GM19035 (cell line): Measurements from ENCODE around the gene PPP1CA.
A peak's percentile ranks its signal among the peaks of the same experiment; 100 is the strongest.
"Not testable (repeated sequence)": the region's sequence is repeated elsewhere in the genome, so short reads cannot be mapped to it uniquely, and the experiment has no call there.

ENCODE experiments used
- ATAC-seq: cut with Tn5 transposase; IDR thresholded peaks from one replicate; pipeline ENCODE4 v1.9.1; 2021; ENCODE audit not compliant: unreplicated experiment

The PPP1CA gene

DNA sequence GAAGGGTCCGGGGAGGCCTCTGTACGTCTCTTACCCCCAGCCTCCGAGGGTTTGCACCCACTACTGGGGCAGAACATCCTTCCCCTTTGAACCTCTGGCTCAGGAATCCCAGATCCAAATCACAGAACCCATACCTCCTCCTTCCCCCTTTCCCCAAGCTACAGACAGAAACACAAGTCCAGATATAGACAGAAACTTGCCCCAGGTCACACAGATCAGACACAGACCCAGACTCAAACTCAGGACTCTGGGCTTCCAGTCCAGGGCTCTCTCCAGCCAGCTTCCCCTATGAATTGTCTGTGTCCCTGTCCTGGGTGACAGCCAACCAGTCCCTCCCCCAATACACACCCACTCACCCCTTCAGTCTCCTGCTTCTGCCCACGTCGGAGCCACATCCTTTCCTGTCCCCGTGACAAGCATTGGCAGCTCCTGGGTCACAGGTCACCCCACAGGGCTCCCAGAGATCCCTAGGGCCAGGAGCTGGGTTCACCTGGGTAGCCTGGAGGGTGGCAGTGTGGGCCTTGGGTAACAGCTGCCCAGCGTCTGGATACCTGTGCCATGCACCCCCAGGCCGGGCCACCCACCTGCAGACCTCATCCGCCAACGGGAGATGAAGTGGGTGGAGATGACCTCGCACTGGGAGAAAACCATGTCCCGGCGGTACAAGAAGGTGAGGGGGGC is 3.0 kb upstream of the PPP1CA start:
- no peak for ATAC-seq

DNA sequence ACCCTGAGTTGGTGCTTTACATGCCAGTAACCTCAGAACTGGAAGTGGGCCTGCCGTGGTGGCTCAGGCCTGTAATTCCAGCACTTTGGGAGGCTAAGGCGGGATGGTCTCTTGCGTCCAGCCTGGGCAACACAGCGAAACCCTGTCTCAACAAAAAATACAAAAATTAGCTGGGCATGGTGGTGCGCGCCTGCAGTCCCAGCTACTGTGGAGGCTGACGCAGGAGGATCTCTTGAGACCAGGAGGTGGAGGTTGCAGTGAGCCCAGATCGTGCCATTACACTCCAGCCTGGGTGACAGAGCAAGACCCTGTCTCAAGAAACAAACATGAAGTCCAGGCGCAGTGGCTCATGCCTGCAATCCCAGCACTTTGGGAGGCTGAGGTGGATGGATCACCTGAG is 1.4 kb upstream of the PPP1CA start:
- not testable (repeated sequence) for ATAC-seq

DNA sequence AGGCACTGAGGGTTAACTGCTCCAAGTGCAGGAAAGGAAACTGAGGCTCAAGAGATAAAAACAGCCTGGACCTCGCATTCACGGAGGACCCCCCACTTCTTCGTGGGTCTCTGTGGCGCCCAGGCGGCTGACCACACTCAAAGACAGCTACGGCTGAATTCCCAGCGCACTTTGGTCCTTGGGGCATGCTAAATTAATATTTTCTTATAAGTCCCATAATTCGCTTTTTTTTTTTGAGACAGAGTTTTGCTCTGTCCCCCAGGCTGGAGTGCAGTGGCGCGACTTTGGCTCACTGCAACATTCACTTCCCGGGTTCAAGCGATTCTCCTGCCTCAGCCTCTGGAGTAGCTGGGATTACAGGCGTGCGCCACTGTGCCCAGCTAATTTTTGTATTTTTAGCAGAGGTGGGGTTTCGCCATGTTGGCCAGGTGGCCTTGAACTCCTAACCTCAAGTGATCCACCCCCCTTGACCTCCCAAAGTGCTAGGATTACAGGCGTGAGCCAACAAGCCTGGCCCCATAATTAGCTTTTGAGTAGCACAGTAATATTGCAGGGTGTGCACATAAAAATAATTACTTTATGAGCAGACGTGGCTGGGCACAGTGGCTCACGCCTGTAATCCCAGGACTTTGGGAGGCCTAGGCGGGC is 658 bp upstream of the PPP1CA start:
- ATAC-seq = not testable (repeated sequence)

DNA sequence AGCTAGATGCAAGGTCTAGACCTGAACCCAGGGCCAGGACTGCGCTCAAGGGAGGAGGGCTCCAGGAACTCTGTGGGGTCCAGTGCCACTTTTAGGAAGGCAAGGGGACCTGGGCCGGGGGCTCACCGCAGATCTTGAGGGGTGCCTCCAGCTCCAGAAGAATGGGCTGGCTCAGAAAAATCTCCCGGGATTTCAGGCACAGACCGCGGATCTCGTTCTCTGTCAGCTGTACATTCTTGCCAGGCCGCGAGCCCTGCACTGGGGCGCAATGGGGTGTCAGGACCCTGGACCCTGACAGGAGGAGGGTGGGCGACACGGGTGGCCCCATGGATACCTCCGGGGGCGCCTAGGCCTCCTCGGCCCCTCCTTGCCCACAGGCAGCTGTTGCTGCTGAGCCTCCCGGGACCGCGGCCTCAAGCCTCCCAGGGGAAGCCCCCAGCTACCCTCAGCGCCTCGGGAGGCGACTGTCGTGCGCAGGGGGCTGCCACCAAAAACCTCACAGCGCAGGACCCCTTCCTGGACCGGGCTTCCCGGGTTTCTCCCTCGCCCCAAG is 640 bp downstream of the PPP1CA start:
- peak; percentile 23 for ATAC-seq

GRCh38 chr11:67400251-67400941 is 1.3 kb downstream of the PPP1CA start:
- no peak for ATAC-seq

DNA sequence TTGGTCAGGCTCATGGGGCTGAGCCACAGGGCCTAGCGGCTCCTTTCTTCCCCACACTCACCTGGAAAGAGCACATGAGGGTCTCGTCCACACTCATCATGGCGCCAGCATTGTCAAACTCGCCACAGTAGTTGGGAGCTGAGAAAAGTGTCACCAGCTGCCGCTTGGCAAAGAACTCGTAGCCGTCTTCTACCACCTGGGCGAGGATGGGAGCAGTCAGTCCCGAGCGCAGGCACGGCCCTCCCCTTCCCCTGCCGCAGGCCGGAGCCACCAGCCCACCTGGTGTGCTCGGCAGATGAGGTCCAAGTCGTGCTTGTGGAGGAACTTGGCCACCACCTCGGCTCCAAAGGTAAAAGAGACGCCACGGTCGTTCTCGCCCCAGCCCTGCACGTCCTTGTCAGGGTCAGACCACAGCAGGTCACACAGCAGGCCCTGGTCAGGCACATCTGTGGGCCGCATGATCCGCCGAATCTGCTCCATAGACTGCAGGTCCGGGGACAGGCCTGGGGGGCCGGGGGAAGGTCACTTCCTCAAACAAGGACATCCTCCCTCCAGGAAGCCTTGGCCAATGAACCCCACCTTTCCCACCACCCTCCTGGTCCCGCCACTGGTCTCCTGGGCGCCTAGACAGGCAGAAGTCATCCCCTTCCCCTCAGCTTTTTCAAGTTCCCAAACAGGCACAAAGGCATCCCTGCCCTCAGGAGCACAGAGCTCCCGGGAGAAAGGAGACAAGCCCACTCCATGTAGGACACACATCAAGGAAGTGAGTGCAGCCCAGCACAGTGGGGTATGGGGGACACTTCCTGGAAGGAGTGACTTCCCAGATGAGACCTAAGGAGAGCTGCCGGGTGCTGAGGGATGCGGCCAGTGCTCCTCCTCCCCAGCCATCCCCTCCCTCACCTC is 2.7 kb downstream of the PPP1CA start:
- ATAC-seq = no peak

- ATAC-seq = no peak
Observed at GRCh38 chr11:67397986-67398660, 3.5 kb downstream of the PPP1CA start.

DNA sequence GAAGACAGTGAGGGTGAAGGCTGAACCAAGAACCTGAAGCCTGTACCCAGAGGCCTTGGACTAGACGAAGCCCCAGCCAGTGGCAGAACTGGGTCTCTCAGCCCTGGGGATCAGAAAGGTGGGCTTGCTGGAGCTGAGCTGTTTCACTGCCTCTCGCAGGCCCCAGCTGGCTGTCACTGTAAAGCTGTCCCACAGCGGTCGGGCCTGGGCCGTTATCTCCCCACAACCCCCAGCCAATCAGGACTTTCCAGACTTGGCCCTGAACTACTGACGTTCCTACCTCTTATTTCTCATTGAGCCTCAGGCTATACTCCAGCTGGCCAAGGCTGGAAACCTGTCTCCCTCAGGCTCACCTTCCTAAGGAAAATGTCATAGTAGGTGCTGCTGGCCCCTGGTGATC is 4.1 kb downstream of the PPP1CA start:
- no peak for ATAC-seq

GRCh38 chr11:67396587-67397389 is 4.9 kb downstream of the PPP1CA start:
- ATAC-seq = no peak

DNA sequence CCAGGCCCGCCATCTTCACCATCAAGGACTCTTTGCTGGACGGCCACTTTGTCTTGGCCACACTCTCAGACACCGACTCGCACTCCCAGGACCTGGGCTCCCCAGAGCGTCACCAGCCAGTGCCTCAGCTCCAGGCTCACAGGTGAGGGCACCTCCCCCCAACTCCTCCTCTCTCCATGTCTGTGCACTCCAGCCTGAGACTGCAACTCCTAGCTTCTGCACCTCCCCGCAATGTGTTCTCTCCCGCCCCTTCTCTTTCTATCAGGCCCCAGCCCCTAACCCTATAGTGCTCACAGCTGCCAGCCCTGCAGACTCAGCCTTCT is 5.4 kb downstream of the PPP1CA start:
- ATAC-seq = no peak

- no peak for ATAC-seq
Observed at GRCh38 chr11:67395555-67396258, 6.0 kb downstream of the PPP1CA start.

GRCh38 chr11:67393990-67394389 is 7.7 kb downstream of the PPP1CA start:
- no peak for ATAC-seq

GRCh38 chr11:67393437-67393836 is 8.2 kb downstream of the PPP1CA start:
- ATAC-seq = no peak

GRCh38 chr11:67392183-67392715 is 9.4 kb downstream of the PPP1CA start:
- no peak for ATAC-seq

GRCh38 chr11:67391304-67392182 is 10.1 kb downstream of the PPP1CA start, which contains the start of gene RAD9A:
RAD9A (plus strand) TSS chr11:67391986; CDS start chr11:67392045, 59 bp downstream.
- ATAC-seq = peak; percentile 64

GRCh38 chr11:67390947-67391303 is 10.7 kb downstream of the PPP1CA start:
- ATAC-seq = no peak

DNA sequence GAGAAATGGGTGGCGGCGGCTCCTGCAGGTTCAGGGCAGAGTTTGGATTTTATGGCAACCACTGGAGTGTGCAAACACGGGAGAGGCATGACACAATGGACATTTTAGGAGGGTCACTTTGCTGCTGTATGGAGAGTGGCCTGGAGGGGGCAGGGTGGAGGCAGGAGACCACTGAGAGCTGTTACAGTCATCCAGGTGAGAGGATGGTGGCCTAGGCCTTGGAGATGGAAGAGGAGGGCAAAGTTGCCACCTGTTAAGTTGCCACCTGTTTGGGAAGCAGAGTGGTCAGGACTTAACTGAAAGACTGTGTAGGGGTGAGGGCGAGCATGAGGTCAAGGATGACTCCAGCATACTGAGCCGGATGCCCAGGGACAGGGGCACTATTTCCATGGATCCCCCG is 12.2 kb downstream of the PPP1CA start:
- ATAC-seq = no peak

GRCh38 chr11:67387518-67387917 is 14.1 kb downstream of the PPP1CA start:
- ATAC-seq = no peak
